GM10266 (cell line): ENCODE measurements around the gene ZNF92.

Experiments used
- DNase-seq: peaks from one replicate; pipeline ENCODE4 v3.0.0; 2012; ENCODE audit errors: extremely low spot score
- TF ChIP-seq, protein P1 (sequence below): IDR thresholded peaks from 2 replicates; pipeline ENCODE4 v1.5.1; 2012; ENCODE audit warnings: mild to moderate bottlenecking, low read depth; ENCODE audit not compliant: control insufficient read depth, insufficient read depth; ENCODE audit errors: missing control alignments

ZNF92 gene

DNA sequence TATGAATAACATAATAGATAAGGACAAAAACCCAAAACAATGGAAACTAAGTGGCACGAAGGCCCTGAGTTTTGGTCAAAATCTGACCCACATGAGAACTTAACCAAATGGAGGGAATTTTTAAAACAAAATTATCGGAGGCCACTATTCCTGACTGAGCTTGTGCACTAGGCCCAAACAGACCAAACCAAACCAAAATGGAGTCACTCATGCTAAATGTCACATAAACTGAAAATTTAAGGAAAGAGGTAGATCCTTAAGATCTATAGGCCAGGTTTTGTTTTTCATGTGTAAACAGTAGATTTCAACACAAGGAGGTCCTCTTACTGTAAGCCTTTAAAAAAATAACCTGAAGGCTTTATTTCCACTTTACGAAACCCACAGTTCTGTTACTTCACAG is 3.8 kb upstream of the ZNF92 start:
- no peak for DNase-seq
- TF ChIP-seq, protein P1, sequence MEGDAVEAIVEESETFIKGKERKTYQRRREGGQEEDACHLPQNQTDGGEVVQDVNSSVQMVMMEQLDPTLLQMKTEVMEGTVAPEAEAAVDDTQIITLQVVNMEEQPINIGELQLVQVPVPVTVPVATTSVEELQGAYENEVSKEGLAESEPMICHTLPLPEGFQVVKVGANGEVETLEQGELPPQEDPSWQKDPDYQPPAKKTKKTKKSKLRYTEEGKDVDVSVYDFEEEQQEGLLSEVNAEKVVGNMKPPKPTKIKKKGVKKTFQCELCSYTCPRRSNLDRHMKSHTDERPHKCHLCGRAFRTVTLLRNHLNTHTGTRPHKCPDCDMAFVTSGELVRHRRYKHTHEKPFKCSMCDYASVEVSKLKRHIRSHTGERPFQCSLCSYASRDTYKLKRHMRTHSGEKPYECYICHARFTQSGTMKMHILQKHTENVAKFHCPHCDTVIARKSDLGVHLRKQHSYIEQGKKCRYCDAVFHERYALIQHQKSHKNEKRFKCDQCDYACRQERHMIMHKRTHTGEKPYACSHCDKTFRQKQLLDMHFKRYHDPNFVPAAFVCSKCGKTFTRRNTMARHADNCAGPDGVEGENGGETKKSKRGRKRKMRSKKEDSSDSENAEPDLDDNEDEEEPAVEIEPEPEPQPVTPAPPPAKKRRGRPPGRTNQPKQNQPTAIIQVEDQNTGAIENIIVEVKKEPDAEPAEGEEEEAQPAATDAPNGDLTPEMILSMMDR = no peak

DNA sequence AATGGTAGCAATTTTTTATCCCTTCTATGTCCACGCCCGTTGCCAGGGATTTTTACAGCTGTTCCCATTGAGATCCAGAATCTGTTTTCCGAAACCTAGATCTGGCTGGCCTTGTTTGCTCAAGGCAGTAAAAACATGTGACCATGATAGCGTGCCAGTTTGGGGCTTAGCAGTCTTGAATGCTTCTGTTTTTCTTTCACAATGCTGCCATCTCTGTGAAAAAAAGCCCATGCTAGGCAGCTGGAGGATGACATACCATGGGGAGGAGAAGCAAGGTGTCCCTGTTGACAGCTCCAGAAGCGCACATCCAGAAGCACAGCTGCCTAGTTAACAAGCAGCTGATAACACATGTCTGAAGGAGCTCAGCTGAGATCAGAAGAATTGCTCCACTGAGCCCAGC is 2.2 kb upstream of the ZNF92 start:
- DNase-seq = no peak
- TF ChIP-seq, protein P1 = no peak

DNA sequence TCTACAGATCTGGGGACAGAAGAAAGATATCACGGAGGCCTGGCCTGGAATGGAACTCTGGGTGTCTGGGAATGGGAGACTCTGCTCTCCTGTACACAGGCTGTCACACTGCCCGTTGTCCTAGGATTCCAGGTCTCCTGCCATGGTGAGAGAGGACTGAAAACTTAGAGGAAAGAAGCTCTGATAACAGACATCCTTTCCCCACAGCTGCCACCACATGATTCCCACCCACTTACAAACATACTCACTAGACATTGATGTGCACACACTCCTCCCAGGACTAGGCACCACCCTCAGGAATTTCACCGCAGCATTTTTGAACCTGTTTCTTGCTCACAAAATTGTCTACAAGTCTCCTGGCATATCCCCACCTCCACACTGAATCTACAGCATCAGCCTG is 5.7 kb downstream of the ZNF92 start:
- TF ChIP-seq, protein P1 = no peak
- DNase-seq = no peak

DNA sequence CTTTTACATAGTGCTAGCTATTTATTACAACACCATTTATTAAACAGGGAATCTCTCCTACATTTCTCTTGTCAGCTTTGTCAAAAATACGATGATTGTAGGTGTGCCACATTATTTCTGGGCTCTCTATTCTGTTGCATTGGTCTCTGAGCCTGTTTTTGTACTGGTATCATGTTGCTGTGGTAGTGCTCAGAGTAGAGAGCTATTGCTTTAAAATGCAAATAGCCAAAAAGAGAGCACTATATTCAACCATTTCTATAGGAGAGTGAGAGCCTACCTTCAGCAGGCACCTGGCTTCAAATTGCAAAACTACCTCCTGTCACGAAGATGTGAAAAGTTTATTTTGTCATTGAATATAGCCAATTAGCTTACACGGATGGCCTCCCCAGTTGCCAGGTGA is 8.1 kb downstream of the ZNF92 start:
- DNase-seq = no peak
- TF ChIP-seq, protein P1 = no peak

DNA sequence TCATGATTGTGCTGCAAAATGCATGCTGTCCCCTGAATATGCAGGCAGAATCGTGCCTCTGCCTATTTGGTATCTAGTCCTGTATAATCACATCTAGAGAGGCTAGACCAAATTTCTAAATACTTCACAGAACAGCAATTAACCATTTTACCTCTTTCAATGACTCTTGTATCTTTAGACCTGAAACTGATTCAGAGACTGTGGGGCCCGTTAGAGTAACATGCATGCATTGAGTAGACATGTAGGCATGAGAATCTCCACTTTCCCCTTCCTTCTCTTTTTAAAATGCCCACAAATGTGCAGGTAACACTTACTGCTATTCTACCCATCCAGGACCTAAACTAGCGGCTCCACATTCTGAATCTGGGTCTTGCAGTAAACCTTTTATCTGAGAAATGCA is 8.8 kb downstream of the ZNF92 start:
- no peak for DNase-seq
- TF ChIP-seq, protein P1 = no peak

DNA sequence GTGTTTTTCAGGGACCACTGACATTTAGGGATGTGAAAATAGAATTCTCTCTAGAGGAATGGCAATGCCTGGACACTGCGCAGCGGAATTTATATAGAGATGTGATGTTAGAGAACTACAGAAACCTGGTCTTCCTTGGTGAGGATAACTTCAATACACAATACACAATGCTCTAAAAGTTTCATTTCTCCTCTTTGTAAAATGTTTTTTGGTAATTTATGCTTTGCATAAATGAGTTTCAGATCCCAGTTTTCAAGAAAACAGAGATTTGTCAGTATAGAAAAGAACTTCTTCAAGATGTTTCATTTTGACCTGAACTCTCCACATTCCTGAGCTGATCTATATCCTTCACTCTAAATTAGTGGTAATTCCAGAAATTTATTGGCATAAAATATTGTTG is 14.2 kb downstream of the ZNF92 start:
- TF ChIP-seq, protein P1 = no peak
- no peak for DNase-seq

DNA sequence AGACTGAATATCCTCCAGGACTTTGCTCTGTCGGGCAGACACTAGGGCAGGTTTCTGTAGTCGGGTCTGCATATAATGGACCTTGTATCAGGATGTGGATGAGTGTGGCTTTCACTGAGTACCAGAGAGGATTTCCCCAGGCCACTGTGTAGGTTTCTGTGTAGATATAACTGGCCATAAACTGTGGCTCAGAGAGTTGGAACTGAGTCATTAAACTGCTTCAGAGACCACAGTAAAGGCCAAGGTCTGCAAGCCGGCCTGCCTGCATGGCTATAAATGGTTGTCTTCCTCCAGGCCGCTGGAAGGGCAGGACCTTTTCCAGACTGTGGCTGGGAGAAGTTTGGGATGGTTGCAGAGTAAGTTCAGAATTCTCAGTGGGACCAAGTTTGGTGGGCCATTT is 16.9 kb downstream of the ZNF92 start:
- peak; percentile 7 for DNase-seq
- TF ChIP-seq, protein P1 = no peak
